22Rv1 (cell line): ENCODE measurements around the gene TATDN2.
"Not testable (repeated sequence)": the region's sequence is repeated elsewhere in the genome, so short reads cannot be mapped to it uniquely, and the experiment has no call there.

Experiments used
- H3K27ac ChIP-seq: fragments of 450-650 bp; 2 replicates; pipeline ENCODE4 v1.5.1; 2017
- CTCF ChIP-seq: fragments of 450-650 bp; IDR thresholded peaks from 2 replicates; pipeline ENCODE4 v1.5.1; 2017; ENCODE audit warnings: mild to moderate bottlenecking
- ZFX ChIP-seq: fragments of 450-650 bp; IDR thresholded peaks from 2 replicates; pipeline ENCODE4 v1.6.1; 2017; ENCODE audit warnings: antibody characterized with exemption, borderline replicate concordance

The TATDN2 gene

GRCh38 chr3:10262027-10262426 is 13.8 kb downstream of the TATDN2 start:
- H3K27ac ChIP-seq = no peak overlapping the region
- TF ChIP-seq ZFX (no peak), CTCF (no peak)

GRCh38 chr3:10263646-10264363 is 15.5 kb downstream of the TATDN2 start:
- no peak overlapping the region for H3K27ac ChIP-seq

GRCh38 chr3:10265833-10266232 is 17.6 kb downstream of the TATDN2 start:
- no peak overlapping the region for H3K27ac ChIP-seq
- TF ChIP-seq ZFX = no peak
- no peak for TF ChIP-seq CTCF

More at GRCh38 chr3:10263646-10264363, 15.5 kb downstream of the TATDN2 start:
- TF ChIP-seq CTCF (peak; percentile 45), ZFX (no peak)

- H3K27ac ChIP-seq = not testable (repeated sequence)
Measured at GRCh38 chr3:10266936-10267335, 18.7 kb downstream of the TATDN2 start.

GRCh38 chr3:10268116-10268515 is 19.9 kb downstream of the TATDN2 start:
- TF ChIP-seq ZFX (no peak), CTCF (no peak)

GRCh38 chr3:10268930-10269329 is 20.7 kb downstream of the TATDN2 start:
- TF ChIP-seq CTCF (no peak), ZFX (no peak)
- no peak overlapping the region for H3K27ac ChIP-seq

More at GRCh38 chr3:10268116-10268515, 19.9 kb downstream of the TATDN2 start:
- H3K27ac ChIP-seq = no peak overlapping the region

GRCh38 chr3:10269443-10269842 is 21.2 kb downstream of the TATDN2 start:
- H3K27ac ChIP-seq = no peak overlapping the region
- no peak for TF ChIP-seq ZFX
- TF ChIP-seq CTCF = no peak

- not testable (repeated sequence) for H3K27ac ChIP-seq
Measured at GRCh38 chr3:10272476-10272875, 24.2 kb downstream of the TATDN2 start.
